Caco-2 (cell line): ENCODE data around the gene TLNRD1. TPM values are rescaled to one million over a fixed set of nuclear protein-coding genes. Genes with fewer than 3 reads are reported as not detected.

Experiments used
- BruUV-seq: library from RNA; stranded (reverse); fragments of 400-500 nt; replicated peaks from 2 replicates; lab custom pipeline; 2021; lab: Mats Ljungman, UMichigan
- CTCF ChIA-PET: fragments of 300-600 bp; sonication (Branson Sonifier 250); formaldehyde crosslinking; loops from one replicate; lab custom pipeline; 2022; ENCODE audit warnings: antibody characterized with exemption; lab: Charles Lee
- POLR2A ChIA-PET: fragments of 300-600 bp; sonication (Branson Sonifier 250); formaldehyde crosslinking; loops from one replicate; lab custom pipeline; 2022; ENCODE audit warnings: antibody characterized with exemption; lab: Charles Lee
- DNase-seq, 2 experiments: peaks; one replicate each; pipeline versions ENCODE4 v3.0.0 to v3.0.0-alpha.2; 2020 to 2022
- H3K27me3 ChIP-seq: replicated peaks from 2 replicates; pipeline ENCODE4 v1.6.0; 2011; ENCODE audit warnings: low read length; ENCODE audit not compliant: control insufficient read depth, insufficient read depth
- H3K36me3 ChIP-seq: 2 replicates; pipeline ENCODE4 v1.5.1; 2011; ENCODE audit warnings: low read length; ENCODE audit not compliant: control insufficient read depth, insufficient read depth
- H3K4me1 ChIP-seq: fragments of 250-450 bp; sonication (Bioruptor Pico); 2 replicates; pipeline ENCODE4 v1.5.1; 2020; ENCODE audit warnings: mild to moderate bottlenecking
- H3K4me3 ChIP-seq: 2 replicates; pipeline ENCODE4 v1.5.1; 2011; ENCODE audit warnings: low read depth, mild to moderate bottlenecking, control low read depth, low read length
- H3K9me3 ChIP-seq: fragments of 250-450 bp; sonication (Bioruptor Pico); 2 replicates; pipeline ENCODE4 v1.5.1; 2020; ENCODE audit warnings: mild to moderate bottlenecking, moderate library complexity
- H3K27ac Mint-ChIP-seq: one replicate; pipeline ENCODE4 v1.8.0; 2022; ENCODE audit warnings: mixed read lengths; ENCODE audit not compliant: unreplicated experiment
- H3K27me3 Mint-ChIP-seq: one replicate; pipeline ENCODE4 v1.8.0; 2022; ENCODE audit warnings: mixed read lengths; ENCODE audit not compliant: insufficient read depth, unreplicated experiment
- H3K36me3 Mint-ChIP-seq: one replicate; pipeline ENCODE4 v1.8.0; 2022; ENCODE audit warnings: mild to moderate bottlenecking, mixed read lengths; ENCODE audit not compliant: insufficient read depth, unreplicated experiment
- H3K4me1 Mint-ChIP-seq: one replicate; pipeline ENCODE4 v1.8.0; 2022; ENCODE audit warnings: low read depth, mixed read lengths; ENCODE audit not compliant: unreplicated experiment
- H3K4me3 Mint-ChIP-seq: one replicate; pipeline ENCODE4 v1.8.0; 2022; ENCODE audit warnings: mild to moderate bottlenecking, moderate library complexity, mixed read lengths; ENCODE audit not compliant: unreplicated experiment
- H3K9me3 Mint-ChIP-seq: one replicate; pipeline ENCODE4 v1.8.0; 2022; ENCODE audit warnings: mixed read lengths; ENCODE audit not compliant: unreplicated experiment
- intact Hi-C: fragments of 100-400 bp; cut with micrococcal nuclease; formaldehyde crosslinking; loops from one replicate; pipeline ENCODE4 v1.10.0; 2022; ENCODE audit not compliant: unreplicated experiment
- total RNA-seq: library from RNA; stranded (reverse); gene quantifications from 2 replicates; pipeline ENCODE4 v1.2.3, GENCODE V29; 2022
- TF ChIP-seq, protein P1 (sequence below), 2 experiments: fragments of 200-600 bp in 1 of 2; IDR thresholded peaks; 1 replicate in 1 of 2; 2 replicates in 1 of 2; pipeline versions ENCODE4 v1.5.1 to v1.8.0; 2011 to 2022; ENCODE audit warnings: antibody characterized with exemption in 1 of 2, control low read depth in 1 of 2, inconsistent platforms in 1 of 2, low read depth in 1 of 2, low read length in 1 of 2, mild to moderate bottlenecking in 1 of 2, moderate library complexity in 1 of 2; ENCODE audit not compliant: insufficient read depth in 1 of 2, severe bottlenecking in 1 of 2, unreplicated experiment in 1 of 2

The TLNRD1 gene
- total RNA-seq, 1 experiment from 2014 or later = 13.7 TPM

GRCh38 chr15:80974914-80975313 is 25.8 kb upstream of the TLNRD1 start:
- Mint-ChIP-seq H3K4me1 (peaks cover 13% of the 10 kb centered on the region), H3K36me3 (peaks cover 30% of the 10 kb centered on the region), H3K4me3 (no peak overlapping the region), H3K27me3 (no peaks in the 10 kb centered on the region), H3K9me3 (no peaks in the 10 kb centered on the region), H3K27ac (no peak overlapping the region)
- Histone ChIP-seq H3K36me3 (peaks cover 1% of the 10 kb centered on the region; the same call in 1 of the 2 replicates), H3K9me3 (no peaks in the 10 kb centered on the region), H3K4me3 (no peak overlapping the region), H3K27me3 (no peaks in the 10 kb centered on the region), H3K4me1 (no peaks in the 10 kb centered on the region)
- intact Hi-C loops = loop anchor here (10.0 kb wide), 1 partner anchor 290 kb away; no protein-coding TSS in a partner anchor
- BruUV-seq = no TSS peak
- CTCF ChIA-PET = interaction anchor here (0.9 kb wide), 1 partner anchor 198 kb away, joined by 3 read pairs; no protein-coding TSS in a partner anchor
- TF ChIP-seq, protein P1, sequence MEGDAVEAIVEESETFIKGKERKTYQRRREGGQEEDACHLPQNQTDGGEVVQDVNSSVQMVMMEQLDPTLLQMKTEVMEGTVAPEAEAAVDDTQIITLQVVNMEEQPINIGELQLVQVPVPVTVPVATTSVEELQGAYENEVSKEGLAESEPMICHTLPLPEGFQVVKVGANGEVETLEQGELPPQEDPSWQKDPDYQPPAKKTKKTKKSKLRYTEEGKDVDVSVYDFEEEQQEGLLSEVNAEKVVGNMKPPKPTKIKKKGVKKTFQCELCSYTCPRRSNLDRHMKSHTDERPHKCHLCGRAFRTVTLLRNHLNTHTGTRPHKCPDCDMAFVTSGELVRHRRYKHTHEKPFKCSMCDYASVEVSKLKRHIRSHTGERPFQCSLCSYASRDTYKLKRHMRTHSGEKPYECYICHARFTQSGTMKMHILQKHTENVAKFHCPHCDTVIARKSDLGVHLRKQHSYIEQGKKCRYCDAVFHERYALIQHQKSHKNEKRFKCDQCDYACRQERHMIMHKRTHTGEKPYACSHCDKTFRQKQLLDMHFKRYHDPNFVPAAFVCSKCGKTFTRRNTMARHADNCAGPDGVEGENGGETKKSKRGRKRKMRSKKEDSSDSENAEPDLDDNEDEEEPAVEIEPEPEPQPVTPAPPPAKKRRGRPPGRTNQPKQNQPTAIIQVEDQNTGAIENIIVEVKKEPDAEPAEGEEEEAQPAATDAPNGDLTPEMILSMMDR (IDR thresholded peaks at IDR 0.05; ENCODE audit: insufficient read depth in 1 of 2, low read depth in 1 of 2, low read length in 1 of 2, severe bottlenecking in 1 of 2, unreplicated experiment in 1 of 2) = no peak
- POLR2A ChIA-PET = no interaction called here
- DNase-seq = no peak

DNA sequence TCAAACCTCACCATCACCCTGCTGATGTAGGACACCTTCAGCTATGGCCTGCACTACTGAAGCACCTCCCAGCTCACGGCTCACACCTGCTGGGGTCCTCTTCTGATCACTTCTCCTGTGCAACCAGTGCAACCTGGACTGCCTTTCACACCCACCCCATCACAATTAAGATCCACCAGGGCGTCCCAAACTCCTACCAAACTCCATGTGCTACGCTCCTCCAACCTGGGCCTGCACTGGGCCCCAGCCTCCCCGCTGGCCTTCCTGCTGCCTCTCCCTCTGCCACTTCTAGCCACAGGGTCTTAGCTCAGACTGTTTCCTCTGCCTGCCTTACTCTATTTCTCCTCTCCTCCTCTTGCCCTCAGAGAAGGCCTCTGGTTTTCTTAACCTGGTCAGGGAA is 23.9 kb upstream of the TLNRD1 start:
- no peak for DNase-seq
- H3K9me3 Mint-ChIP-seq = no peaks in the 10 kb centered on the region
- ChIA-PET POLR2A (no interaction called here), CTCF (no interaction called here)
- peaks cover 6% of the 10 kb centered on the region for H3K4me1 Mint-ChIP-seq
- no peaks in the 10 kb centered on the region for H3K4me1 ChIP-seq
- H3K4me3 ChIP-seq = no peak overlapping the region
- H3K36me3 ChIP-seq = peaks cover 1% of the 10 kb centered on the region; the same call in 1 of the 2 replicates
- BruUV-seq = no TSS peak
- intact Hi-C loops = loop anchor here (10.0 kb wide), 1 partner anchor 288 kb away; no protein-coding TSS in a partner anchor
- H3K27ac Mint-ChIP-seq = no peak overlapping the region
- H3K9me3 ChIP-seq = no peaks in the 10 kb centered on the region
- H3K27me3 ChIP-seq = no peaks in the 10 kb centered on the region
- peaks cover 37% of the 10 kb centered on the region for H3K36me3 Mint-ChIP-seq
- TF ChIP-seq, protein P1 (IDR thresholded peaks at IDR 0.05; ENCODE audit: insufficient read depth in 1 of 2, low read depth in 1 of 2, low read length in 1 of 2, severe bottlenecking in 1 of 2, unreplicated experiment in 1 of 2) = no peak
- H3K27me3 Mint-ChIP-seq = no peaks in the 10 kb centered on the region
- no peak overlapping the region for H3K4me3 Mint-ChIP-seq

DNA sequence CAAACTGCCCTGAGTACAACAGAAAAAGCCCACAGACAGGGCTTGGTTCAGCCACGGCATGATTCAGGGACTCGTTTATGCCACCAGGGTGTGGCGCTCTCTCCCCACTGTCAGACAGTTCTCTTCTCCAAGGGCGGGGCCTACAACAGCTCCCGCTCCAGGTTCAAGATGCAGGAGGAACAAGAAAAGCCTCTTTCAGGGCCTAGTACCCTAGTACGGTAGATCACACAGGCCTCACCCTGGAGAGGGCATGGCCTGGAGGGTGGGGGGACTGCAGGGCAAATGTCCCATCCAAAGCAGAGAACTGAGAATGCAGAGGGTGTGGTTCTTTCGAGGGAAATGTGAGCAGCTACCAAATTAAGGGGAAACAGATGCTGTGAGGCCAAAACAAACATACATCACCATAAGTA is 23.1 kb upstream of the TLNRD1 start:
- no TSS peak for BruUV-seq
- H3K4me1 ChIP-seq = no peaks in the 10 kb centered on the region
- intact Hi-C loops = loop anchor here (10.0 kb wide), 1 partner anchor 287 kb away; no protein-coding TSS in a partner anchor
- H3K9me3 ChIP-seq = no peaks in the 10 kb centered on the region
- H3K27ac Mint-ChIP-seq = no peak overlapping the region
- H3K4me3 Mint-ChIP-seq = no peak overlapping the region
- peaks cover 6% of the 10 kb centered on the region for H3K4me1 Mint-ChIP-seq
- H3K27me3 Mint-ChIP-seq = no peaks in the 10 kb centered on the region
- H3K4me3 ChIP-seq = no peak overlapping the region
- TF ChIP-seq, protein P1 (IDR thresholded peaks at IDR 0.05; ENCODE audit: insufficient read depth in 1 of 2, low read depth in 1 of 2, low read length in 1 of 2, severe bottlenecking in 1 of 2, unreplicated experiment in 1 of 2) = peak in 1 of 2 experiments; percentile 26
- DNase-seq = peak in 1 of 2 experiments; percentile 49
- H3K9me3 Mint-ChIP-seq = no peaks in the 10 kb centered on the region
- ChIA-PET POLR2A (interaction anchor here (0.6 kb wide), 1 partner anchor 150 kb away, joined by 3 read pairs; no protein-coding TSS in a partner anchor), CTCF (interaction anchor here (1.0 kb wide), 1 partner anchor 288 kb away, joined by 4 read pairs; no protein-coding TSS in a partner anchor)
- H3K36me3 Mint-ChIP-seq = peaks cover 43% of the 10 kb centered on the region
- H3K36me3 ChIP-seq = peaks cover 1% of the 10 kb centered on the region; the same call in 1 of the 2 replicates
- H3K27me3 ChIP-seq = no peaks in the 10 kb centered on the region
